SKM-1 treated with dmso at 0.1 percent for 144 hours (cell line): ENCODE data around the gene DHX40.
"Not testable (repeated sequence)": the region's sequence is repeated elsewhere in the genome, so short reads cannot be mapped to it uniquely, and the experiment has no call there.

Experiments
- DNase-seq: peaks from one replicate; lab custom pipeline; 2025; ENCODE audit not compliant: unreplicated experiment; lab: John Stamatoyannopoulos, UW

The DHX40 gene

DNA sequence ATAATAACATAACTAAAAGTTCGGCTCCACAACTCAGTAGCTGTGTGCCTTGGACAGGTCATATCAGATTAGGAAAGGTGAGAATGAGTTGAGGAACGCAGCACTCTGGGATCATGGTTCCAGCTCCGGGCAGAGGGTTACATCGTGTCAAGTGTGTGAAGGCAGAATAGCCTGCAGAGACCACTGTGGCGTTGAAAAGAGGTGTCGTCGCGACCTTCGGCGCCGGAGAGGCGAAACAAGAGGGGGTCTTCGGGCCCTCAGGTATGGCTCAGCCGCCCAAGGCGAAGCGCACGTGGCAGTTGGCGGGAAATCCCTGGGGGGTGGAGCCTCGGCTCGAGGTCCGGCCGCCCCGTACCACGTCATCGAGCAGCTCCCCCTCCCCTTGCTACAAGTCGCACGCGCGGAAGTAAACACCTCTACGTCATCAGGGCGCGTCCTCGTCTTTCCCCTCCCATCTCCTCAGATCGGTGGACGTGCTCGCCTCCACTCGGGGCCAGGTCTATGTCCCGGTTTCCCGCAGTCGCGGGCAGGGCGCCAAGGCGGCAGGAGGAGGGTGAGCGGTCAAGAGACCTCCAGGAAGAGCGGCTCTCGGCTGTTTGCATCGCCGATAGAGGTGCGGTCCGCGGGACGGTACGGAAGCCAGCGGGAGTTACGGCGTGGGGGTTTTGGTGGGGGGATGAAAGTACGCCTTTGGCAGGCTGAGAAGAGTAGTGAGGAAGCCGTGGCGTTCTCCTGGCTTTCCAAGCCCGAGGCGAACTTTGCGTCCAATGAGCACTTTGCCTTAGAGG, at the start of gene DHX40:
TSS of gene DHX40 (plus strand) at position 440 of the 788 bp plus-strand sequence. CDS start at position 502, 62 bp downstream.
- peak; percentile 84 for DNase-seq

DNA sequence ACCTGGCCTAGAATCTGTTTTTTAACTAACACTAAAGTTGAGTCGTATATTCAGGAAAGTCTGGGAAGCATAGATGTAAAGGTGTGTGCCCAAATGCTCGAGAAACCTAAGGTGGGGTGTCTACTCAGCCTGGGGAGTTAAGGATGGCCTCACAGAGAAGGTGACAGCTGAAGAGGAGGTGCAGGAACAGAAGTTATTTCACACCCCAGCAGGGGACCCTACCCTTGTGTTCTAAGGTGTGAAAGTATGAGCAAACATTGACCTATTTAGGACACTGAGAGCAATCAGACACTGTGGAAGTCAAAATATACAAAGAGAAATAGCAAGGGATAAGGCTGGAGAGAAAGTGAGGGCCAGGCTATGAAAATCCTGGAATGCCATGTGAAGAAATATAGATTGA, 49.0 kb upstream of the DHX40 start:
- no peak for DNase-seq

DNA sequence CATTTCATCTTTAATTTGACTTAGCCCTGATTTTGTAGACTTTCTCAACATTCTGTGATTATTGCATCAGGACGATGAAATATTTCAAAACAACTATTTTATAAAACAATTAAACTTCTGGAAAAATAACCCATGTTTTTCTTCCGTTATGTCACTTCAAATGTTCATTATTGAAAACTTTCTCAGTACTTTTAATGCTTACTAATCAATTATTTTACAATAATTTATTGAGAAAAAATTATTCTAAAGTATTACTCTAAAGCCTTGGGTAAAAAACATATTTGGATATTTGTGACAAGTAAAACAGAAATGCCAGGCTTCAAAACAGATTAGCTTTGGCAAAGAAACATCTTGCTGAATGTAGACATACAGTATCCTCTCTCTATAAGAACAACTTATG, 46.3 kb upstream of the DHX40 start:
- DNase-seq = no peak

- no peak for DNase-seq
Measured at GRCh38 chr17:59520251-59520650, 45.2 kb upstream of the DHX40 start.

- DNase-seq = peak; percentile 55
Measured at GRCh38 chr17:59521465-59522126, 43.8 kb upstream of the DHX40 start.

DNA sequence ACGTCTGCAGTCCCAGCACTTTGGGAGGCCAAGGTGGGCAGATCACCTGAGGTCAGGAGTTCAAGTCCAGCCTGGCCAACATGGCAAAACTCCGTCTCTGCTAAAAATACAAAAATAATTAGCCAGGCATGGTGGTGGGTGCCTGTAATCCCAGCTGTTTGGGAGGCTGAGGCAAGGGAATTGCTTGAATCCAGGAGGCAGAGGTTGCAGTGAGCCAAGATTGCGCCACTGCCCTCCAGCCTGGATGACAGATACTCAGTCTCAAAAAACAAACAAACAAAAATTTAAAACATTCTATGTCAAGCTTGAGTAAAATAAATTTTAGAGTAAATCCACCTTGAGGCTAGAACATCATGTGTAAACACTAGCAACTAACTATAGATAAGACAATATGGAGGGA, 40.5 kb upstream of the DHX40 start:
- not testable (repeated sequence) for DNase-seq

- no peak for DNase-seq
Measured at GRCh38 chr17:59525668-59526067, 39.7 kb upstream of the DHX40 start.

- no peak for DNase-seq
Measured at GRCh38 chr17:59526451-59526850, 39.0 kb upstream of the DHX40 start.

- DNase-seq = no peak
Measured at GRCh38 chr17:59527325-59527917, 38.0 kb upstream of the DHX40 start.

- DNase-seq = no peak
Measured at GRCh38 chr17:59527931-59528330, 37.5 kb upstream of the DHX40 start.

DNA sequence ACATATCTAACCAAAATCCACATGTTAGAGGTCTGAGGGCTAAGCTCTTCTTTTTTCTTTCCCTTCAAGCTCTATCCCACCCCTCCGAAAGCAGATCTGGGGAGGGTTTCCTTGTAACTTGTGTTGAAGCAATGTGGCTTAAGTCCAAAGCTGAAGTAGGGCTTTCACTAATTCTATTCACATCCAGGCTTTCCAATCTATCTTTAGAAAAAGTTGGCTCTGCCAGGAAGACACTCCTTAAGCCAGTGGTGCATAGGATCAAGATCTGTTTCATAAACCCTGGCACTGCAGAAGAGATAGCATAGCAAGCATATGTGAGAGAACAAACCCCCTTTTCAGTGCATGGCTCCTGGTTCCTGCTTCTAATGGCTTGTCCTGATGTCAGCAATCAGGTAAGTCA, 34.9 kb upstream of the DHX40 start:
- no peak for DNase-seq

DNA sequence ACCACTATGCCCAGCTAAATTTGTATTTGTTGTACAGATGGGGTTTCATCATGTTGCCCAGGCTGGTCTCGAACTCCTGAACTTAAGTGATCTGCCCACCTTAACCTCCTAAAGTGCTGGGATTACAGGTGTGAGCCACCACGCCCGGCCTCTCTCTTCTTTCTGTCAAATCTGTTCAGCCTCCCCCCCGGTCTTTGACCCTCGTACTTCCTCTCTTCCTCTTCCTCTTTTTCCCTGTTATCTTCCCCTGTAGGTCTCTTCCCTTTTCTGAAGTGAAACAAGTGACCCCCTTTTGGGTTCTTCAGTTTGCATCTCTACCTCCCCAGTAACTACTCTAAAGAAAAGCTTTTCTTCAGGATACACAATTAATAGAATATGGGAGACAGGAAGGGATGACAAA, 31.7 kb upstream of the DHX40 start:
- DNase-seq = peak; percentile 95

DNA sequence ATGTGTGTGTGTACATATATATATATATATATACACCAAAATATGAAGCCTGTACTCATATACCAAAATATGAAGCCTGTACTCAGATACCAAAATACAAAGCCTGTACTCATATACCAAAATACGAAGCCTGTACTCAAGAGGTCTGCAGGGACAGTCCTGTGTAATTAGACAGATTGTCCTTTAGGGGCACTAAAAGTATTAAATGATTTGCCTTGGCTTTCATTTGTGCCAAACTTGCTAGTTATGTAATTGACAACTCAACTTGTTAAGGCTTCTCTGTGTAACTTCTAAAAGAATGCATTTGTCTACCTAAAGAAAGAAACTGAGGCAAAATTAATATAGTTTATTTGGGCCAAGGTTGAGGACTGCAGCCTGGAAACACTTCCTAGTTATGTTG, 30.8 kb upstream of the DHX40 start:
- no peak for DNase-seq

DNA sequence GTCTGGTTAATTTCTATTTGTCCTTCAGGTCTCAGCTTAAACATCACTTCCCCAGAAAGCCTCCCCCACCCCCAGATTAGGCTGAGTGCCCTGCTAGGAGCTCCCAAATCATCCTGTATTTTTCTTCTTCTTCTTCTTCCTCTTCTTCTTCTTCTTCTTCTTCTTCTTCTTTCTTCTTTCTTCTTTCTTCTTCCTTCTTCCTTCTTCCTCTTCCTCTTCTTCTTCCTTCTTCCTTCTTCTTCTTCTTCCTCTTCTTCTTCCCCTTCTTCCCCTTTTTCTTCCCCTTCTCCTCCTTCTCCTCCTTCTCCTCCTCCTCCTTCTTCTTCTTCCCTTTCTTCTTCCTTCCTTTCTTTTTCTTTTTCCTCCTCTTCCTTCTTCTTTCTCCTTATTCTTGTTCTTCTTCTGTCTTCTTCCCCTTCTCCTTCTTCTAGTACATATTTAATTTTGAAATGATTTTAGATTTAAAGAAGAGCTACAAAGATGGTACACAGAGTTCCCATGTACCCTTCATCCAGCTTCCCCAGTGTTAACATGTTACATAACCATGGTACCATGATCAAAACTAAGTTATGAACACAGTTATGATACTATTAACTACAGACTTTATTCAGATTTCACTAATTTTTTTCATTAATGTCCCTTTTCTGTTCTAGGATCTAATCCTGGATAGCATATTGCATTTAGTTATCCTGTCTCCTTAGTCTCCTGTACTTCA, 27.1 kb upstream of the DHX40 start:
- no peak for DNase-seq

GRCh38 chr17:59542960-59543635, 22.3 kb upstream of the DHX40 start:
- DNase-seq = peak; percentile 55

GRCh38 chr17:59545942-59546341, 19.5 kb upstream of the DHX40 start:
- DNase-seq = no peak

- DNase-seq = no peak
Measured at GRCh38 chr17:59547131-59547915, 18.1 kb upstream of the DHX40 start.

GRCh38 chr17:59548985-59549384, 16.4 kb upstream of the DHX40 start:
- DNase-seq = not testable (repeated sequence)

DNA sequence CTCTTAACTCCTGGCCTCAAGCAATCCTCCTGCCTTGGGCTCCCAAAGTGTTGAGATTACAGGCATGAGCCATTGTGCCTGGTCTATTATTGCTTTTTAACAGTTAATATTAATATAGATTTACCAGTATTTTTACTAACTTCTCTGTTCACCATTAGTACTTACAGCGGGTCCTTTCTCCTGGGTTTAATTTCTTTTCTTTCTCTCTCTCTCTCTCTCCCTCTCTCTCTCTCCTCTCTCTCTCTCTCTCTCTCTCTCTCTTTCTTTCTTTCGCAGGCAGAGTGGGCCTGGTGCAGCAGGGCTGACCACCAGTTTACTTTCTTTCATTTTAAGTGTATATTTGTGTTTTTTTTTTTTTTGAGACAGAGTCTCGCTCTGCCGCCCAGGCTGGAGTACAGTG, 14.7 kb upstream of the DHX40 start:
- no peak for DNase-seq

DNA sequence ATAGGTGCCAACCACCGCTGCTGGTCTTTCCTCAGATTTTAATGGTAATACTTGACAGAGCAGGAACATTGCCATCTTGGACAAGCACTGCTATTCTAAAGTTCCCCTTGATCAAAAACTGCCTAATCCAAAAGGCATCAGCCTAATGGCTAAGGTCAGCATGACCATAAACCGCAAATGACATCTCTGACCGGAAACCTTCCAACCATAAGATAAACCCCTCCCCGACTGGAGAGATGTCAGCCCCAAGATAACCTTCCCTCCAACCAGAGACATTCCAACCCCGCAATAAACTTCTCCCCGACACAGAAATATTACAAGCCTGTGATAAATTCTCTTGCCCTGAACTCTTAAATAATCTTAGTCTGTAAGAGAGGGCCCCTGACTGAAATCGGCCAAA, 7.4 kb upstream of the DHX40 start:
- no peak for DNase-seq
